Measurements from ENCODE around the gene ZBTB21.

GRCh38 chr21:42043201-42043895 lies 33.2 kb upstream of the ZBTB21 start:
- TF ChIP-seq EZH2phosphoT487 (IDR thresholded peaks at IDR 0.05; ENCODE audit: low read depth) (no peak), CTCF (IDR thresholded peaks at IDR 0.05; ENCODE audit: low read depth, low read length) (no peak)

Data from OCI-LY3 (cell line).